Neural progenitor cell (in vitro differentiated cells): ENCODE results near the gene HTATIP2. TPM values are rescaled to one million over a fixed set of nuclear protein-coding genes. Genes with fewer than 3 reads are reported as not detected.
A peak's percentile ranks its signal among the peaks of the same experiment; 100 is the strongest.

Experiments used
- DNase-seq: peaks from one replicate; pipeline ENCODE4 v3.0.0-alpha.2; 2016; ENCODE audit warnings: low spot score
- H2AFZ ChIP-seq: fragments of 200-600 bp; sonication (generic); replicated peaks from 2 replicates; pipeline ENCODE4 v1.6.1; 2016; ENCODE audit warnings: antibody characterized with exemption
- H3F3A ChIP-seq: fragments of 200-600 bp; sonication (generic); 2 replicates; pipeline ENCODE4 v1.6.1; 2016; ENCODE audit warnings: antibody characterized with exemption, low read depth
- H3K27ac ChIP-seq: fragments of 200-600 bp; sonication (generic); 2 replicates; pipeline ENCODE4 v1.5.1; 2016; ENCODE audit warnings: mild to moderate bottlenecking
- H3K27me3 ChIP-seq: fragments of 200-600 bp; sonication (generic); 2 replicates; pipeline ENCODE4 v1.6.1; 2016; ENCODE audit warnings: mild to moderate bottlenecking, moderate library complexity
- H3K36me3 ChIP-seq: fragments of 200-600 bp; sonication (generic); 2 replicates; pipeline ENCODE4 v1.5.1; 2016
- H3K4me1 ChIP-seq: fragments of 200-600 bp; sonication (generic); 2 replicates; pipeline ENCODE4 v1.6.1; 2016; ENCODE audit warnings: mixed run types
- H3K4me2 ChIP-seq: fragments of 200-600 bp; sonication (generic); 2 replicates; pipeline ENCODE4 v1.6.1; 2016
- H3K4me3 ChIP-seq: fragments of 200-600 bp; sonication (generic); 2 replicates; pipeline ENCODE4 v1.5.1; 2016
- H3K79me2 ChIP-seq: fragments of 200-600 bp; sonication (generic); 2 replicates; pipeline ENCODE4 v1.6.1; 2016; ENCODE audit warnings: low read depth
- H3K9ac ChIP-seq: fragments of 200-600 bp; sonication (generic); 2 replicates; pipeline ENCODE4 v1.6.1; 2016
- H3K9me3 ChIP-seq: fragments of 200-600 bp; sonication (generic); 2 replicates; pipeline ENCODE4 v1.5.1; 2016; ENCODE audit warnings: low read depth
- H4K20me1 ChIP-seq: fragments of 200-600 bp; sonication (generic); 2 replicates; pipeline ENCODE4 v1.6.1; 2016; ENCODE audit warnings: low read depth
- H3K27ac Mint-ChIP-seq: 3 replicates; pipeline ENCODE4 v1.8.0; 2021; ENCODE audit warnings: mixed read lengths
- H3K27me3 Mint-ChIP-seq: 2 replicates; pipeline ENCODE4 v1.8.0; 2022; ENCODE audit warnings: low read depth, mild to moderate bottlenecking, inconsistent platforms, moderate library complexity, mixed read lengths; ENCODE audit not compliant: insufficient read depth
- H3K36me3 Mint-ChIP-seq: 3 replicates; pipeline ENCODE4 v1.8.0; 2021; ENCODE audit warnings: mixed read lengths
- H3K4me1 Mint-ChIP-seq: 3 replicates; pipeline ENCODE4 v1.8.0; 2021; ENCODE audit warnings: mixed read lengths
- H3K4me3 Mint-ChIP-seq: 3 replicates; pipeline ENCODE4 v1.8.0; 2021; ENCODE audit warnings: mild to moderate bottlenecking, moderate library complexity, mixed read lengths
- H3K9me3 Mint-ChIP-seq: 3 replicates; pipeline ENCODE4 v1.8.0; 2020; ENCODE audit warnings: mixed read lengths
- EZH2 ChIP-seq: fragments of 200-600 bp; sonication (generic); IDR thresholded peaks from 2 replicates; pipeline ENCODE4 v1.6.1; 2017; ENCODE audit warnings: antibody characterized with exemption, mild to moderate bottlenecking, moderate library complexity
- EZH2phosphoT487 ChIP-seq: fragments of 200-600 bp; sonication (generic); IDR thresholded peaks from 2 replicates; pipeline ENCODE4 v1.6.1; 2017; ENCODE audit warnings: antibody characterized with exemption
- total RNA-seq: library from RNA; depleted of rRNA; stranded (reverse); fragments of >200 nt; gene quantifications from 2 replicates; pipeline ENCODE4 v1.2.3, GENCODE V29; 2015; ENCODE audit warnings: low replicate concordance
- TF ChIP-seq, protein P1 (sequence below): fragments of 200-600 bp; sonication (generic); IDR thresholded peaks from 2 replicates; pipeline ENCODE4 v1.5.1; 2017; ENCODE audit warnings: antibody characterized with exemption, mild to moderate bottlenecking

The HTATIP2 gene
- total RNA-seq, 1 donor from 2014 or later = 25.3 TPM

DNA sequence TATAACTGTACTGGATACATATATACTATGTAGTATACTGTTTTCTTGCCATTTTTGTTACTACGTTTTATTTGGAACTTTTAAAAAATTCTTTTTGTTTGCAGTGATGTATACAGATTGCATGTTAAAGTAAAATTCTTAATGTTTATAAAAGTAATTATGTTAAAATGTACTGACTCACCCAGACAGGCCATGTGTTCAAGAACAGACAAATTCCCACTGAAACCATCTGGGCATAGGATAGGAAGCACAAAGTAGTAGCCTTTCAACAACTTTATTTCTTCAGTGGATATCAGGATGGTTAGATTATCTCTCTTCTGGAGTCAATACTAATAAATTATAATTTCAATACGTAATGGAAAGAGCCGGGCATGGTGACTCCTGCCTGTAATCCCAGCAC lies 43.8 kb downstream of the HTATIP2 start:
- no peaks in the 10 kb centered on the region for H4K20me1 ChIP-seq
- Mint-ChIP-seq H3K9me3 (no peaks in the 10 kb centered on the region), H3K27ac (no peak overlapping the region), H3K27me3 (no peaks in the 10 kb centered on the region), H3K4me1 (no peaks in the 10 kb centered on the region), H3K4me3 (no peak overlapping the region), H3K36me3 (no peaks in the 10 kb centered on the region)
- H3K79me2 ChIP-seq = no peaks in the 10 kb centered on the region
- H3K4me2 ChIP-seq = no peak overlapping the region
- no peaks in the 10 kb centered on the region for H3K27me3 ChIP-seq
- H3K9me3 ChIP-seq = no peaks in the 10 kb centered on the region
- no peak overlapping the region for H2AFZ ChIP-seq
- H3K9ac ChIP-seq = no peak overlapping the region
- DNase-seq = no peak
- TF ChIP-seq EZH2phosphoT487 (no peak), EZH2 (no peak)
- TF ChIP-seq, protein P1, sequence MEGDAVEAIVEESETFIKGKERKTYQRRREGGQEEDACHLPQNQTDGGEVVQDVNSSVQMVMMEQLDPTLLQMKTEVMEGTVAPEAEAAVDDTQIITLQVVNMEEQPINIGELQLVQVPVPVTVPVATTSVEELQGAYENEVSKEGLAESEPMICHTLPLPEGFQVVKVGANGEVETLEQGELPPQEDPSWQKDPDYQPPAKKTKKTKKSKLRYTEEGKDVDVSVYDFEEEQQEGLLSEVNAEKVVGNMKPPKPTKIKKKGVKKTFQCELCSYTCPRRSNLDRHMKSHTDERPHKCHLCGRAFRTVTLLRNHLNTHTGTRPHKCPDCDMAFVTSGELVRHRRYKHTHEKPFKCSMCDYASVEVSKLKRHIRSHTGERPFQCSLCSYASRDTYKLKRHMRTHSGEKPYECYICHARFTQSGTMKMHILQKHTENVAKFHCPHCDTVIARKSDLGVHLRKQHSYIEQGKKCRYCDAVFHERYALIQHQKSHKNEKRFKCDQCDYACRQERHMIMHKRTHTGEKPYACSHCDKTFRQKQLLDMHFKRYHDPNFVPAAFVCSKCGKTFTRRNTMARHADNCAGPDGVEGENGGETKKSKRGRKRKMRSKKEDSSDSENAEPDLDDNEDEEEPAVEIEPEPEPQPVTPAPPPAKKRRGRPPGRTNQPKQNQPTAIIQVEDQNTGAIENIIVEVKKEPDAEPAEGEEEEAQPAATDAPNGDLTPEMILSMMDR = no peak
- no peak overlapping the region for H3K27ac ChIP-seq
- H3K4me3 ChIP-seq = no peak overlapping the region
- peaks cover 6% of the 10 kb centered on the region for H3K36me3 ChIP-seq
- H3F3A ChIP-seq = no peaks in the 10 kb centered on the region
- no peaks in the 10 kb centered on the region for H3K4me1 ChIP-seq

DNA sequence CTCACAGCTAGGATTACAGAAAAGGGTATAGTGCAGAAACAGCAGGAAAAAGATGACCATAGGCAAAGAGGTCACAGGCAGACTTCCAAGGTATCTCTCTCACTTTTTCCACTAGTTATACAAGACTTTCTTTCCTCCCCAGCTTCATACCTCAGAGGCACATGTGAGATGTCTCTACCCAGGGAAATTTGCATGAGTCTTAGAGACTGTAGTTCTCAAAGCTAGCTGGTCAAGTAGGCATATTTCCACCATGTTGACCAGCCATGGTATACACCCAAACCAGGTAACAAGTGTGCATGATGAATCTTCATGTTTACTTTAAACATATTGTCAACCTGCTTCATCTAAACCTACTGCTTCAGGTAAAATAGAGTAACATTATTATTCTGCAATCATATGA lies 51.9 kb downstream of the HTATIP2 start:
- Histone ChIP-seq H3K79me2 (no peaks in the 10 kb centered on the region), H3K9ac (no peak overlapping the region), H3K4me1 (no peaks in the 10 kb centered on the region), H3K27me3 (no peaks in the 10 kb centered on the region), H3K36me3 (no peaks in the 10 kb centered on the region), H3K4me2 (no peak overlapping the region), H3K27ac (no peak overlapping the region), H3K4me3 (no peak overlapping the region), H2AFZ (no peak overlapping the region), H3K9me3 (no peaks in the 10 kb centered on the region), H3F3A (no peaks in the 10 kb centered on the region), H4K20me1 (no peaks in the 10 kb centered on the region)
- TF ChIP-seq EZH2phosphoT487 = no peak
- TF ChIP-seq, protein P1 = no peak
- no peak for TF ChIP-seq EZH2
- peaks cover 3% of the 10 kb centered on the region for H3K36me3 Mint-ChIP-seq
- H3K4me1 Mint-ChIP-seq = no peaks in the 10 kb centered on the region
- DNase-seq = no peak
- H3K27me3 Mint-ChIP-seq = no peaks in the 10 kb centered on the region
- no peaks in the 10 kb centered on the region for H3K9me3 Mint-ChIP-seq
- H3K4me3 Mint-ChIP-seq = no peak overlapping the region
- no peak overlapping the region for H3K27ac Mint-ChIP-seq

DNA sequence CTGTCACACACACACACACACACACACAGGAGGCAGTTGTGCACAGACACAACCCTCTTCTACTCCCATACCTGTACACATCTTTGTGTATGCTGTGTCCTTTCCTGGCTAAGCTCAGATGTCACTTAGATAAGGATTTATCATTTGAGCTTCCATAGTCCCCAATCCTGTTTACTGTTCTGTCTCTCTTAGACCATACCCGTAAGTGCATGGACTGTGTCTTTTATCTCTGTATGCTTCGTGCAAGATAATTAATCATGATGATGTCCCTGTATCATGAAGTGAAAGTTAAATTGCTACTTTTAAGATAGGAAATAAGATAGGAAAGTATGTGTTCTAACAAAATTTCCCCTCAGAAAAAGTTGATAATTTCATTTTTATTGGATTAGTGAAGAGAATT lies 54.3 kb downstream of the HTATIP2 start:
- Histone ChIP-seq H3K4me1 (no peaks in the 10 kb centered on the region), H3F3A (no peaks in the 10 kb centered on the region), H3K4me3 (no peak overlapping the region), H3K9me3 (no peaks in the 10 kb centered on the region), H4K20me1 (no peaks in the 10 kb centered on the region), H3K9ac (peak overlapping the region; percentile 27), H3K36me3 (no peaks in the 10 kb centered on the region), H3K27me3 (no peaks in the 10 kb centered on the region), H3K79me2 (no peaks in the 10 kb centered on the region), H3K4me2 (no peak overlapping the region), H2AFZ (no peak overlapping the region), H3K27ac (peak overlapping the region; percentile 4)
- TF ChIP-seq EZH2 = no peak
- no peak for TF ChIP-seq EZH2phosphoT487
- TF ChIP-seq, protein P1 = no peak
- no peak overlapping the region for H3K4me3 Mint-ChIP-seq
- no peak for DNase-seq
- H3K36me3 Mint-ChIP-seq = peaks cover 4% of the 10 kb centered on the region
- H3K27ac Mint-ChIP-seq = no peak overlapping the region
- H3K9me3 Mint-ChIP-seq = no peaks in the 10 kb centered on the region
- H3K27me3 Mint-ChIP-seq = no peaks in the 10 kb centered on the region
- no peaks in the 10 kb centered on the region for H3K4me1 Mint-ChIP-seq
